OCI-LY7 (cell line): ENCODE results near the gene SYS1.

Experiments
- CTCF ChIP-seq: fragments of 200-600 bp; sonication (generic); conservative IDR thresholded peaks from 2 replicates; pipeline ENCODE4 v1.5.1; 2014; ENCODE audit warnings: mild to moderate bottlenecking, antibody characterized with exemption, low read length, moderate library complexity, mixed read lengths
- EZH2phosphoT487 ChIP-seq: fragments of 200-600 bp; sonication (generic); IDR thresholded peaks from 2 replicates; pipeline ENCODE4 v1.6.1; 2018; ENCODE audit warnings: low read depth, borderline replicate concordance, mild to moderate bottlenecking, mixed run types, antibody characterized with exemption, low read length, moderate library complexity, mixed read lengths

DNA sequence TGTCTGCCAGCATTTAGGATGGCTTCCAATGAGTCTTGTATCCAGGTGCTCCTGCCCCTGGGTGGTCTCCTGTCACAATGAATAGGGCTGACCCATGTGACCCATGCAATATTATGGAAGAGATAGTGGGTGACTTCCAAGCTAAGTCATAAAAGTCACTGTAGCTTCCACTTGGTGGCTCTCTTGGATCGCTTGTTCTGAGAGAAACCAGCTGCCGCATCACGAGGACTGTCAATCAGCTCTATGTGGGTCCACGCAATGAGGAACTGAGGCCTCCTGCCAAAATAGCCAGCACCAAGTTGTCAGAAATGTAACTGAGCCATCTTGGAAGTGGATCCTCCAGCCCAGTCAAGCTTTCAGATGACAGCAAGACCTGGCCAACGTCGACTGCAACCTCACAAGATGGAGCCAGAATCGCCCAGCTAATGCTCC, 40.0 kb upstream of the SYS1 start:
- peak; percentile 74 for TF ChIP-seq CTCF
- no peak for TF ChIP-seq EZH2phosphoT487
